ENCODE results near the gene DCBLD2.

GRCh38 chr3:98755601-98756000 is 145.9 kb downstream of the DCBLD2 start:
- no peak for TF ChIP-seq CTCF (IDR thresholded peaks at IDR 0.05)
- no peak for TF ChIP-seq POLR2A (IDR thresholded peaks at IDR 0.05)
